ENCODE data around the gene SCAI.

Gene SCAI

DNA sequence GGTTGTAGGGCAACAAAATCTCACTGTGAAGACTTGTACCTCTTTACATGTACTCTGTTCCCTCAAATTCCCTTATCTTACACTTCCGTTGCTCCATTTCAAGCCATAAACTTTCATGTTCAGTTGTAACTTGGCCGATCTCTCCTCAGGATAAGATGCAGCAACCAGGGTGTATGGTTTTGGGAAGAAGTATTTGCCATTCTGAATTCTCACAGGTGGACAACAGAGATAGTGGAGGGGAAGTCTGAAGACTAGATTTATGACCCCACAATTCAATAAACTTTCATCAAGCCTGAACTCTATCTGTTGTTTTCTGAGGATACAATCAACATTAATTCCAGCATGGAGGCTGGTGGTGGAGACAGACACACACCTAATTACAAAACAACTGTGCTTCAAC, 229.9 kb downstream of the SCAI start:
- H3K27ac ChIP-seq (ENCODE audit: low read depth, low read length) = no peak overlapping the region

DNA sequence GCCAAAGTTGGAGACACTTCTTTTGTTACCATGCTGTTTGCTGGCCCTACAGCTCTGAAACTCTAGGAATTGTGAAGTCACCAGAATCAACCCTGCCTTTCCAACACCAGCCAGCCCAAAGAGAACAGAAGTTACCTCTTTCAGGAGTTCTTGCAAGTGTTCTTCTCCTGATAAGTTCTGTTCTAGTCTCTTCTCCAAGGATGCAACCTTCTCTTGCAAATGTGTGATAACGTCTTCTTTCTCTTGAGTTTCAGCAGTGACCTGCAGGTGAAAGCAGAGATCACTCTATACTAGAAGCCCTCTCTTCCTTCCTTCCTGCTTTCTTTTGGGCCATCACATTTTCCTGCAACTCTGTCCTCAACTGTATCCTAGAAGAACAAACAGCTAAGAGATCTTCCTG, 231.6 kb downstream of the SCAI start:
- Histone ChIP-seq H3K36me3 (ENCODE audit: control insufficient read depth, insufficient read depth, low read length) (peaks cover 6% of the 10 kb centered on the region; the same call in 1 of the 2 replicates), H3K27ac (ENCODE audit: low read depth, low read length) (no peak overlapping the region), H3K4me3 (ENCODE audit: low read depth, low read length) (no peak overlapping the region), H3K4me1 (ENCODE audit: control insufficient read depth, insufficient read depth, low read length) (no peaks in the 10 kb centered on the region), H3K9ac (ENCODE audit: low read depth, low read length) (no peak overlapping the region), H3K9me3 (ENCODE audit: control insufficient read depth, insufficient read depth, low read length) (no peaks in the 10 kb centered on the region), H3K27me3 (ENCODE audit: control insufficient read depth, insufficient read depth, low read length) (no peaks in the 10 kb centered on the region)

More for the DNA sequence above, 229.9 kb downstream of the SCAI start:
- Histone ChIP-seq H3K9me3 (ENCODE audit: control insufficient read depth, insufficient read depth, low read length) (no peaks in the 10 kb centered on the region), H3K4me3 (ENCODE audit: low read depth, low read length) (no peak overlapping the region), H3K9ac (ENCODE audit: low read depth, low read length) (no peak overlapping the region), H3K4me1 (ENCODE audit: control insufficient read depth, insufficient read depth, low read length) (no peaks in the 10 kb centered on the region), H3K27me3 (ENCODE audit: control insufficient read depth, insufficient read depth, low read length) (no peaks in the 10 kb centered on the region), H3K36me3 (ENCODE audit: control insufficient read depth, insufficient read depth, low read length) (peaks cover 6% of the 10 kb centered on the region; the same call in 1 of the 2 replicates)

DNA sequence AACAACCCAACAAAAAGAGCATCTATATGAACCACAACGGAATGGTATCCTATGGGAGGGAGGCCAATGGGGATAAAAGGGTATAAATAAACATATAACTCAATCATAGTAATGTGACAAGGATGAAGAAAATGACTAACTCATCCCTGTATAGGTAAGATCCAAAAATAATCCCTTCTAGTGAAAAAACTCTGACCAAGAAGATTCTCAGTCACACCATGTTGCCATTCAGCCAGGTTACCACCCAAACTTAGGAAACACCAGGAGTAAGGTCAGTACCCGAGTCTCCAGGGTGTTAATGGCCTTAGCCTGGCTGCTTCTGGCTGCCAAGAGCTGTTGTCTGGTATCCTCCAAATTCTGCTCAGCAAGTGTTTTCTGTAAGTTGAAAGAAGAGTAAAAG, 235.2 kb downstream of the SCAI start:
- Histone ChIP-seq H3K4me3 (ENCODE audit: low read depth, low read length) (no peak overlapping the region), H3K36me3 (ENCODE audit: control insufficient read depth, insufficient read depth, low read length) (peaks cover 6% of the 10 kb centered on the region; the same call in 1 of the 2 replicates), H3K9ac (ENCODE audit: low read depth, low read length) (no peak overlapping the region), H3K27ac (ENCODE audit: low read depth, low read length) (no peak overlapping the region), H3K9me3 (ENCODE audit: control insufficient read depth, insufficient read depth, low read length) (no peaks in the 10 kb centered on the region), H3K27me3 (ENCODE audit: control insufficient read depth, insufficient read depth, low read length) (no peaks in the 10 kb centered on the region), H3K4me1 (ENCODE audit: control insufficient read depth, insufficient read depth, low read length) (no peaks in the 10 kb centered on the region)

DNA sequence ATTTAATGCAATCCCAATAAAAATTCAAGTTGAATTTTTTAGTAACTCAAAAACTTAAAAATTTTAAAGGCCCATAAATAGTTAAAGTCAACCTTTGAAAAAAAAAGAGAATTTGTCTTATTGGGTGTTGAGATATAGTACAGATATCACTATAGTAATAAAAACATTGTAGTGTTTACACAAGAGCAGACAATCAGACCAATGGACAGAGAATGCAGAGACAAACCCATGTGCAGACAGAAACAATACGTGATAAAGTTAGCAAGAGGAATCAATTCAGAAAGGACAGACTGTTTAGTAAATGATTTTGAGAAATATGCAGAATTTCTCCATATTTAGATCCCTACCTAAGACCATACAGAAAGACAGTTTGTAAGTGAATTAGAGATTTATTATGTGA, 236.4 kb downstream of the SCAI start:
- H3K27me3 ChIP-seq (ENCODE audit: control insufficient read depth, insufficient read depth, low read length) = no peaks in the 10 kb centered on the region
- no peak overlapping the region for H3K4me3 ChIP-seq (ENCODE audit: low read depth, low read length)
- H3K9me3 ChIP-seq (ENCODE audit: control insufficient read depth, insufficient read depth, low read length) = no peaks in the 10 kb centered on the region
- H3K27ac ChIP-seq (ENCODE audit: low read depth, low read length) = no peak overlapping the region
- no peaks in the 10 kb centered on the region for H3K4me1 ChIP-seq (ENCODE audit: control insufficient read depth, insufficient read depth, low read length)
- H3K36me3 ChIP-seq (ENCODE audit: control insufficient read depth, insufficient read depth, low read length) = peaks cover 6% of the 10 kb centered on the region; the same call in 1 of the 2 replicates
- no peak overlapping the region for H3K9ac ChIP-seq (ENCODE audit: low read depth, low read length)

DNA sequence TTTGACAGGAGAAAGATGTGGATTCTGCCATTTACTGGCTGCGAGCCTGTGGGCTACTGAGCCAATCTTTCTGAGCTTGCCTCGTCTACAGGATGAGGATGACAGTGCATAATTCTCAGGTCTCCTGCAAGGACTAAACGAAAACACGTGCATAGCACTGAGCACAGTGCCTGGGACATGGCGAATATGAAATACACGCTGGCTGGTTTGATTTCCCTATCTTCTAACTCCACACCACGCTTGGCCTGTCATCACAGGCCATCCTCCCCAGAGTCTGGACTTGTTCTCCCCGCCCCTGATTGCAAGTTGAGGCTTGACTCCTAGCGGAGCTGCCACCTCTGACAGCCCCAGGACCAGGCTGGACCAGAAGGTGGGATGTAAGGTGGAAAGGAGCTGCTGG, 243.5 kb downstream of the SCAI start:
- Histone ChIP-seq H3K4me3 (ENCODE audit: low read depth, low read length) (no peak overlapping the region), H3K36me3 (ENCODE audit: control insufficient read depth, insufficient read depth, low read length) (peaks cover 16% of the 10 kb centered on the region; the same call in 1 of the 2 replicates), H3K9me3 (ENCODE audit: control insufficient read depth, insufficient read depth, low read length) (no peaks in the 10 kb centered on the region), H3K4me1 (ENCODE audit: control insufficient read depth, insufficient read depth, low read length) (no peaks in the 10 kb centered on the region), H3K27me3 (ENCODE audit: control insufficient read depth, insufficient read depth, low read length) (no peaks in the 10 kb centered on the region), H3K9ac (ENCODE audit: low read depth, low read length) (no peak overlapping the region), H3K27ac (ENCODE audit: low read depth, low read length) (no peak overlapping the region)

DNA sequence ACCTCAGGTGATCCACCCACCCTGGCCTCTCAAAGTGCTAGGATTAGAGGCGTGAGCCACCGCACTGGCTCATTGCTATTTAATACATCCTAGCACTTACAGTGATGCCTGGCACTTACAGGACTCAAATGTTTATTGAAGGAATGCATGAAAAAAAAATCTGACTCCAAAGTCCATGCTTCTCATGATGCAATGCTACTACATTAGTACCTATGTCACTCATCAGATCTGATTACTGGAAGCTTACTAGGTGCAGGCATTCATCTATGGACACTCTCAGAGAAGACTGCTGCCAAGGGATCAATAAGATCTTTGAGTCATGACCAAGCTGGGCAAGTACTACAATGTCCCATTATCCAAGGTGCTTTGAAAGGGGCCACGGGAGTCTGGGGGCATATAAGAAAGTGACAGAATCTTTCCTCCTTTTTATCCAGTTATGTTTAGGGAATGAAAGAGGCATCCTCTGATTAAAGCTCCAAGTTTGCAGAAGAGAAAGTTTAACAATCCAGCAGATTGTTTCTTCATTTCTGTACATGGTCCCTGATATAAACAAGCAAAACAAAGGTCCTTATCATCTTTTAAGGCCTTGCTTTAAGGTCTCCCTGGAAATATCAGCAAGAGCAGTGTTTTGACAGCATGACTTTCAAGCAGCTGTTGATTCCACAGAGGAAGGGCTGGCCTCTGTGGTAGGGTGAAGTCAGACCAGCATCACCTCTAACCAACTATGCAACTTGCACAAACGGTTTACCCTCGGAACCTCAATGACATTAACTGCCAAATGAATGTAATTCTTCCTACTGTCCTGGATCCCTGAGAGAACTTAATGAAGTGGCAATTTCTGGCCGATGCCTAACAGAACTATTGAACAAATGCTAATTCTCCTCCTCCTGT, 245.5 kb downstream of the SCAI start:
- no peaks in the 10 kb centered on the region for H3K9me3 ChIP-seq (ENCODE audit: control insufficient read depth, insufficient read depth, low read length)
- no peaks in the 10 kb centered on the region for H3K27me3 ChIP-seq (ENCODE audit: control insufficient read depth, insufficient read depth, low read length)
- no peak overlapping the region for H3K4me3 ChIP-seq (ENCODE audit: low read depth, low read length)
- H3K36me3 ChIP-seq (ENCODE audit: control insufficient read depth, insufficient read depth, low read length) = peaks cover 22% of the 10 kb centered on the region; the same call in 1 of the 2 replicates
- H3K27ac ChIP-seq (ENCODE audit: low read depth, low read length) = no peak overlapping the region
- no peaks in the 10 kb centered on the region for H3K4me1 ChIP-seq (ENCODE audit: control insufficient read depth, insufficient read depth, low read length)
- no peak overlapping the region for H3K9ac ChIP-seq (ENCODE audit: low read depth, low read length)

DNA sequence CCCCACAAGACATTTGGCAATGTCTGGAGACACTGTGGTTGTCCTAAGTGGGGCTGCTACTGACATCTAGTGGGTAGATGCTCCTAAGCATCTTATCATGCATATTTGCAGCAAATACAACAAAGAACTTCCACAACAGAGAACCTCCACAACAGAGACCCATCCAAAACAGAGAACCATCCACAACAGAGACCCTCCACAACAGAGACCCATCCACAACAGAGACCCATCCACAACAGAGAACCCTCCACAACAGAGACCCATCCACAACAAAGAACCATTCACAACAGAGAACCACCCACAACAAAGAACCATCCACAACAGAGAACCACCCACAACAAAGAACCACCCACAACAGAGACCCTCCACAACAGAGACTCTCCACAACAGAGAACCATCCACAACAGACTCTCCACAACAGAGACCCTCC, 248.6 kb downstream of the SCAI start:
- Histone ChIP-seq H3K36me3 (ENCODE audit: control insufficient read depth, insufficient read depth, low read length) (peaks cover 28% of the 10 kb centered on the region; the same call in 1 of the 2 replicates), H3K27me3 (ENCODE audit: control insufficient read depth, insufficient read depth, low read length) (no peaks in the 10 kb centered on the region), H3K4me1 (ENCODE audit: control insufficient read depth, insufficient read depth, low read length) (no peaks in the 10 kb centered on the region), H3K9ac (ENCODE audit: low read depth, low read length) (no peak overlapping the region), H3K4me3 (ENCODE audit: low read depth, low read length) (no peak overlapping the region), H3K9me3 (ENCODE audit: control insufficient read depth, insufficient read depth, low read length) (no peaks in the 10 kb centered on the region), H3K27ac (ENCODE audit: low read depth, low read length) (no peak overlapping the region)

DNA sequence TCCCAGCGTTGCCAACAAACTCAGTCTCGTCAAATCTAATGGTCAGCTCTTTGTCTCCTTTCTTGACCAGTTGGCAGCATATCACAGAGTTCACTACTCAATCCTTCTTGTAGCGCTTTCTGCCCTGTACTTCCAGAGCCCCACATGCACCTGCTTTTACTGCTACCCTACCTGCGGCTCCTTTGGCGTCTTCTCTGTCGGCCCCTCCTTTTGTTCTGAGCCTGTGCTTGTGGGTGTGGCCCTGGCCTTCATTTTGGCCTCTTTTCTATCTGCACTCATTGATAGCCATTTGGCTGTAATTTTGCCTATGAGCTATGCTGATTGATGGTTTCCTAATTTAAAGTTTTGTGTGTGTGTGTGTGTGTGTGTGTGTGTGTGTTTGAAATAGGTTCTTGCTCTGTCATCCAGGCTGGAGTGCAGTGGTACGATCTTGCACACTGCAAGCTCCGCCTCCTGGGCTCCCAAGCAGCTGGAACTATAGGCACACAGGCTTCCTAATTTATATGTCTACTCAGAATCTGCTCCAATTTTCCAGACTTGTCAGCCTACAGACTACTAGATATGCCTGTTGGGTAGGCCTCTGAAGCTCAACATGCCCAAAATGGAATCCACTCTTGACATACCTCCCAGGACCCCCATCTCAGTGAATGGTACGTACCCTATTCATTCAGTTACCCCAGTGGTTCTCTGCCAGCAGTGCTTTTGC, 249.1 kb downstream of the SCAI start:
- Histone ChIP-seq H3K36me3 (ENCODE audit: control insufficient read depth, insufficient read depth, low read length) (peaks cover 29% of the 10 kb centered on the region; the same call in 1 of the 2 replicates), H3K27me3 (ENCODE audit: control insufficient read depth, insufficient read depth, low read length) (no peaks in the 10 kb centered on the region), H3K4me1 (ENCODE audit: control insufficient read depth, insufficient read depth, low read length) (no peaks in the 10 kb centered on the region), H3K9me3 (ENCODE audit: control insufficient read depth, insufficient read depth, low read length) (no peaks in the 10 kb centered on the region), H3K4me3 (ENCODE audit: low read depth, low read length) (no peak overlapping the region), H3K27ac (ENCODE audit: low read depth, low read length) (no peak overlapping the region), H3K9ac (ENCODE audit: low read depth, low read length) (no peak overlapping the region)

Data from HUES48 (cell line).